Cardiac ventricle fibroblast (primary cell): ENCODE measurements around the gene AK3. TPM values are rescaled to one million over a fixed set of nuclear protein-coding genes. Genes with fewer than 3 reads are reported as not detected.

Source experiments
- total RNA-seq: library from RNA; depleted of rRNA; stranded (reverse); fragments of >200 nt; gene quantifications from 2 replicates; pipeline ENCODE4 v1.2.3, GENCODE V29; 2015

Gene AK3
- 55.5 and 66.6 TPM in 2 replicates for total RNA-seq

GRCh38 chr9:4740638-4741364 lies at the start of gene AK3:
Gene AK3, minus strand, starts transcription at chr9:4741202. Its CDS starts 115 bp downstream, at chr9:4741087.

GRCh38 chr9:4679268-4680172 lies 61.5 kb downstream of the AK3 start, which contains the start of gene CDC37L1:
Gene CDC37L1, plus strand, starts transcription at chr9:4679569. Its CDS starts 199 bp downstream, at chr9:4679768.

GRCh38 chr9:4666042-4666699 lies 74.8 kb downstream of the AK3 start, which contains the start of gene SPATA6L:
Gene SPATA6L, minus strand, starts transcription at chr9:4666480. Its CDS starts 230 bp downstream, at chr9:4666250.

GRCh38 chr9:4662108-4662988 lies 78.7 kb downstream of the AK3 start, which contains the start of gene PLPP6:
Gene PLPP6, plus strand, starts transcription at chr9:4662294. Its CDS starts 82 bp downstream, at chr9:4662376.

Other genes starting within 250 kb of the AK3 start
- gene PLPP6, start 78.9 kb downstream of the AK3 start, total RNA-seq: 4.6 and 6.7 TPM in 2 replicates
- gene SPATA6L, start 74.7 kb downstream of the AK3 start, total RNA-seq: not detected in 2 replicates
- 21.3 and 21.5 TPM in 2 replicates for gene CDC37L1, start 61.6 kb downstream of the AK3 start, total RNA-seq
- 7.8 and 12.4 TPM in 2 replicates for gene RCL1, start 51.7 kb upstream of the AK3 start, total RNA-seq
- gene JAK2, start 244.1 kb upstream of the AK3 start, total RNA-seq: 7.9 and 10.3 TPM in 2 replicates